ENCODE data around the gene ZNF423.
"Not testable (repeated sequence)": the region's sequence is repeated elsewhere in the genome, so short reads cannot be mapped to it uniquely, and the experiment has no call there.

Gene ZNF423

GRCh38 chr16:49688036-49688697 lies 167.7 kb downstream of the ZNF423 start:
- DNase-seq = no peak

GRCh38 chr16:49687476-49688002 lies 168.4 kb downstream of the ZNF423 start:
- no peak for DNase-seq

DNA sequence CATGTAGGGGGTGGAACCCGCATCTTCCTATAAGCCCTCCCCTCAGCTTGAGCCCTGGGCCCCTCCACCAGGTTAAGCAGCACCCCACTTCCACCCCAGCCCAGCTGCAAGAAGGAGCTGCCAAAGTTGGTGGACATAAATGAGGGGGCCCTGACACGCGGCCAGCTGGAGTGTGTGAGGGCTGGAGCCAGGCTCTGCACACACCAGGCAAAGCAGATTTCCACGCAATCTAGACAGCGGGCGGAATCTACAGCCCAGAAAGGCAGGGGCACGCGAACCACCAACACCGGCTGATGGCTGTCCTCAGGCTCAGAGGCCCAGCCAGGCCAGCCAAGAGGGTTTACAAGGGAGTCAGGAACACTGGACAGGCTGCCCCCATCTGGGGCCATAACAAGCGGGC lies 171.2 kb downstream of the ZNF423 start:
- DNase-seq = no peak

- no peak for DNase-seq
Observed at GRCh38 chr16:49682577-49683165, 173.2 kb downstream of the ZNF423 start.

DNA sequence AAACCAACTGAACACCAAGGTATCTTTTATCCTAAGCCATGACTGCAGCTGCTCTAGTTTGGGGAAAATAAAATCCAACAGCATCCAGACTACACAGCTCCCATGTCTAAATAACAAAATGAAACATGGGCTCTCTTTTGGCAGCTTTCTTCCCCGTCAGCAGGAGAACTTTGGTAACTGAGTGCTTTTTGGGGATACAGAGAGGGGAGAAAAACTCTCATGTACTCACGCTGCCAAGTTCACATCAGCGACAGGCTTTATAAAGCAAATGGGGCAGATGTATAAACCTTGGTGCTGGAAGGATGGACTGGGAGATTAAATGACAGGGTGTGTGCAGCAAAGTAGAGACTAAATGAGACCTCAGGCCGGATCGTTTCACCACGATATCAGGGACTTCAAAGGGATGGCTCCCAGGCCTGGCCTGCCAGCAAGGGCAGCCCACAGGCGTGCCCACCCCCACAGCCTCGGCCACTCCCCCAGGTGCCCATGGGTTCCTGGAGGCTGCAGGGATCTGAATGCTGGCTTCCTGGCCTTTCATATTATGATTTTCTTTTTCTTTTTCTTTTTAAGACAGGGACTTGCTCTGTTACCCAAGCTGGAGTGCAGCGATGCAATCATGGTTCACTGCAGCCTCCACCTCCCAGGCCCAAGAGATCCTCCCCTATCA lies 174.6 kb downstream of the ZNF423 start:
- DNase-seq = no peak

GRCh38 chr16:49679095-49679494 lies 176.8 kb downstream of the ZNF423 start:
- DNase-seq = no peak

DNA sequence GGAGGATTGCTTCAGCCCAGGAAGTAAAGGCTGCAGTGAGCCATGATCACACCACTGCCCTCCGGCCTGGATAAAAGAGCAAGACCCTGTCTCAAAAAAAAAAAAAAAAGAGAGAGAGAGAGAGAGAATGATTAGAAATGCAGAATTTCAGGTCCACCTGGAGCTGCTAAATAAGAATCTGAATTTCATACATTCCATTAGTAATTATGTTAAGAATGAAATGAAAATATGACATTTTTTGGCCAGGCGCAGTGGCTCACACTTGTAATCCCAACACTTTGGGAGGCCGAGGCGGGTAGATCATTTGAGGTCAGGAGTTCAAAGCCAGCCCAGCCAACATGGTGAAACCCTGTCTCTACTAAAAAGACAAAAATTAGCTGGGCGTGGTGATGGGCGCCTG lies 178.3 kb downstream of the ZNF423 start:
- DNase-seq = not testable (repeated sequence)

- DNase-seq = no peak
Observed at GRCh38 chr16:49675413-49675812, 180.5 kb downstream of the ZNF423 start.

- no peak for DNase-seq
Observed at GRCh38 chr16:49674990-49675389, 180.9 kb downstream of the ZNF423 start.

GRCh38 chr16:49674351-49674851 lies 181.5 kb downstream of the ZNF423 start:
- no peak for DNase-seq

GRCh38 chr16:49673442-49673841 lies 182.5 kb downstream of the ZNF423 start:
- DNase-seq = no peak

GRCh38 chr16:49672753-49673152 lies 183.2 kb downstream of the ZNF423 start:
- DNase-seq = no peak

DNA sequence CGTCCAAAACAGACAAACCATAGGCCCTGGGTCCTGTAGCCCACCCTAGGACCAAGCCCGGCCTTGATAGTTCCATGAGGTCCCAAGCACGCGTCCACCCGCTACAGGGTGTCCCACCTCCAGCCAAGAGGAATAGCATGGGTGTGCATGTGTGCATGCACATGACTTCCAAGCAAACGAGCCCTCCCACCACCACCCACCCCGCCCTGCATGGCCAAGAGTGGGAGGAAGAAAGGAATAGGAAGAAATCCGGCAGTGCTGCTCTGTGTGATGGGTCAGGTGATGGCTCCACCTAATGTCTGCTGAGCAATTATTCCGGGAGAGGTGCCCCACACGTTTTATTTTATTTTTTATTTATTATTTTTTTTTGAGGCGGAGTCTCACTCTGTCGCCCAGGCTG lies 184.6 kb downstream of the ZNF423 start:
- no peak for DNase-seq

GRCh38 chr16:49670627-49671026 lies 185.3 kb downstream of the ZNF423 start:
- DNase-seq = no peak

DNA sequence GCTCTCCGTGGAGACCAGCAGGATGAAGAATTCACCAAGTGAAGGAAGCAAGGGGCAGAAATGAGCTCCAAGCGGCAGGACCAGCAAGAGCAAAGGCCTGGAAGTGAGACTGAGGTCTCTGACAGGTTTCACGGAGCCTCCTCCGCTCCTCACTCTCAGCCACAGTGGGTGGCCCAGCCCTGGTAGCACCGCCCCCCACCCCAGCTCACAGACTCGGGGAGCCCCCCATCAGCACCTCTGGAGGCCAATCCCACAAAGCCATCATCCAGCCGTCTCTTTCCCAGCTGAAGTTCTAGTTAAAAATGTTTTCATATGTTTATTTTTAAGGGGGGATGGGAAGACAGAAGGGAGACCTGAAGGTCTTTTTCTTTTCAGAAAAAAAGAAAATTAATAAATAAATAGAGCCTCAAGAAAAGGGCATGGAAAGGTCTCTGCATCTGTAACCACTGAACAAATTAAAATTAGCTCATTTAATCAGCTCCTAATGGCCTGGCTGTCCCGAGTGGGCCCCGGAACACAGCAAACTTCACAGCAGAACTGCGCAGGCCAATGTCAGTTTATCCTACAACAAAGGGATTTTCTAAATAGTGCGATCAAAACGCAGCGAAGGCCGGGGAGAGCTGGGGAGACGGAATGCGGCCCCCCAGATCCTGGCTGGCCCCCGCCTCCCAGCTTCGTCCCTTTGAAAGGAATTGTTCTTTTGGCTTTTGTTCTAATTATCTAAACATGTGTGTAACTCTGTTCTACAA lies 190.3 kb downstream of the ZNF423 start:
- DNase-seq = no peak

- DNase-seq = no peak
Observed at GRCh38 chr16:49664221-49665215, 191.4 kb downstream of the ZNF423 start.

DNA sequence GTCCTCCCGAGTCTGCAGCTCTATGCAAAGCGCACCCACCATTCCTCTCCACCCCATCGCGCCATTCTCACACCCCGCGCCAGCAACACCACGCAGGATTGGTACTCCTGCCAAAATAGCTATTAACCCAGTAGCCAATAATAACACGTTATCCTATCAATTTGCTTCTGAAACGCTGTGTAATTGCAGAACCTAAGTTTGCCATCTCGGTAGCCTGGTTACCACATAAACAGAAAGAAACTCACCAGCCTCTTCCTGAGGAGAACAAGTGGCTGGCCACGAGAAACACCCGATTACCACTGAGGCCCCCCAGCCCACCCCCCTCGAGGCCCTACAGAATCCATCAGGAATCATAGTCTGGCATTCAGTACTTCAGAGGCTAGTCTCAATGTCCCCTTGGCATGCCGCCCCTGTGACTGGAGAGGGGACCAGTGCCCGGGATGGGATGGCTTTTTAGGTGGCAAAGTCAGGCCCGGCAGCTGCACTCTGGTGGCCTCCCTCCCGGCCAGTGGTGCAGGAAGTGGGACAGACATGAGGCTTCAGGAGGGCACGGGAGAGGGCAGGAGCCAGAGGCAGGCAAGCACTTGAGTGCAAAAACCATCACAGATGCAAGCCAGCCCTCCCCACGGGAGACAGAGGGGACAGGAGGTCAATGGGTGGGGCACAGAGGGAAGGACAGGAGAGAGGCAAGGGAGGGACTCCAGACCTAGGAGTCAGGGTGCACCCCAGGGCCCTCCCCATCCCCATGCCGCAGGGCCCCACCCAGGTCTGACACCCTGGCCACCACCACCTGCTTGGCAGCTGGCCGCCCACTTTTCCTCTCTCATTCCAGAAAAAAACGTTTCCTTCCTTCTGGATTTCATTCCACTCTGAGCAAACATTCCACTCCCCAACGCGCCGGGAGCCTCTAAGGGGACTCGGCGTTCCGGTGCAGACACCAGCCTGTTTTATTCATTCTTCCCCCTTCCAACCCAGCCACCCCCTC lies 192.5 kb downstream of the ZNF423 start:
- DNase-seq = no peak

DNA sequence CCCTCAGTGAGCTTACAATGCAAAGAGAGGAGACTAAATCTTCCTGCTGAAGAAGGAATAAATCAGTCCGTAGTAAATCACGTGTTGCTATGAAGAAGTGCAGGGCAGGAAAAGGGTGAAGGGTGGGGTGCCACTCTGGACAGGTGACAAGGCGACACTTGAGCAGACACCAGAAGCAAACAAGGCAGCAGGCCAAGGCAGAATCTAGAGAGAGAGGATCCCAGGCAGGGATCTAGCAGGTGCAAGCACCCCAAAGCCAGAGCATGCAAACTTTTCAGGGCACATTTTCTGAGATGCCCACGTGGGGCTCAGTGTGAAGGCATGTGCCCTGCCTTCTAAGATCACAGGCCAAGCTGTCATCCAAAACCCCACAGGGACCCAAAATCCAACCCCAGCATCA lies 193.3 kb downstream of the ZNF423 start:
- no peak for DNase-seq

DNA sequence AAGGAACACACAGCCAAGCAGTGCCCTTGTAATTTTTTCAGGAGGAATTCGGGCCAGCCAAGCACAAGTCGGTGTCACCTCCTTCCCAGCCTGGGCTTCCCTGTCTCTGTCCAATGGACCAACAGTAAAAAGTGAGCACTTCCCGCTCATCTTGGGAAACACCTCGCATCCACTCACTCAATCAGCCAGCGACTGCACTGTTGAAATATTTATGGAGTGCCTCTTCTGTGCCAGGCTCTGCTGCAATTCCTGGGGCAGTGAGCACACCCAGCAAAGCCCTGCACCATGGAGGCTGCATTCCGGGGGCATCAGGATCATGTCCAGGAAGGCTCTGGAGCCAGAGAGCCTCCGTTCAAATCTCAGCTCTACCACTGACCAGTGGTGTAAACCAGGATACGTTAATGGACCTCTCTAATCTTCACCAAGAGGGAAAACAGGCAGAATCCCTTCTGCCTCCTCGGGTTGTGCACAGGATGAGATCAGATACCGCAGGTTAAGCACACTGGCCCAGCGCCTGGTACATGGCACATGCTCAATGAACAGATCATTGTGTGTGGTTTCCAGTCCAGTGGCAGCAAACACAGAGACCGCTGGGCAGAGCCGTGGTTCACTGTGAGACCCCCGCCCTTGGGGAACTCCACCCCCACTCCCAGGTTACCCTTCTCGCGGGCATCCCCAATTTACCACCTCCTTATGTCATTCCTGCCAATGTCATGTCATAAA lies 194.3 kb downstream of the ZNF423 start:
- DNase-seq = no peak

GRCh38 chr16:49660626-49661025 lies 195.3 kb downstream of the ZNF423 start:
- no peak for DNase-seq

All from activated naive CD4-positive, alpha-beta T cell (primary cell).